ENCODE results near the gene TMEM143. TPM values are rescaled to one million over a fixed set of nuclear protein-coding genes. Genes with fewer than 3 reads are reported as not detected.

The TMEM143 gene
- total RNA-seq, 1 experiment from 2014 or later: 6.6 TPM

DNA sequence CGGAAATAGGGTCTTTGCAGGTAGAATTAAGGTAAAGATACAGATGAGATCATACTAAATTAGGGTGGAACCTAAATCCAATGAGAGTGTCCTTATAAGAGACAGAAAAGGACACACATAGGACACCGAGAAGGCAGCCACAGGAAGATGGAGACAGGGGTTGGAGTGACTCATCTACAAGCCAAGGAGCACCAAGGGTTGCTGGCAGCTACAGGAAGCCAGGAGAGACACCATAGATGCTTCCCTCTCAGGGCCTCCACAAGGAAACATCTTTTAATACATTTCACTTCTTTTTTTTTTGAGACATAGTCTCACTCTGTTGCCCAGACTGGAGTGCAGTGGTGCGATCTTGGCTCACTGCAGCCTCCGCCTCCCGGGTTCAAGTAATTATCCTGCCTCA is 10.1 kb downstream of the TMEM143 start:
- no peak overlapping the region for H3K27ac ChIP-seq (ENCODE audit: low read length)
- in situ Hi-C loops (cut with HindIII; ENCODE audit: low pct_unique_long_range_greater_than_20kb, low sequenced_read_pairs) (no loop called here), intact Hi-C loops (cut with micrococcal nuclease; ENCODE audit: unreplicated experiment) (no loop called here)
- TF ChIP-seq SIN3A (IDR thresholded peaks at IDR 0.05; ENCODE audit: borderline replicate concordance, insufficient read depth, low read depth, low read length): no peak
- peaks cover 3% of the 10 kb centered on the region for H3K4me1 ChIP-seq (ENCODE audit: control insufficient read depth, insufficient read depth, low read length)
- ChIA-PET POLR2A (no interaction called here), CTCF (no interaction called here)
- no peaks in the 10 kb centered on the region for H3K9me3 ChIP-seq (ENCODE audit: control insufficient read depth, insufficient read depth, low read depth, low read length)
- no TSS peak for BruUV-seq (replicated peaks)
- no peaks in the 10 kb centered on the region for H3K36me3 ChIP-seq (ENCODE audit: control insufficient read depth, insufficient read depth, low read length)
- DNase-seq (ENCODE audit: low read depth, low spot score) (no peak), ATAC-seq (no peak)
- H3K4me3 ChIP-seq (ENCODE audit: low read depth in 2 of 2, low read length in 2 of 2): no peak overlapping the region
- no peaks in the 10 kb centered on the region for H3K27me3 ChIP-seq (ENCODE audit: control insufficient read depth, insufficient read depth, low read length)

DNA sequence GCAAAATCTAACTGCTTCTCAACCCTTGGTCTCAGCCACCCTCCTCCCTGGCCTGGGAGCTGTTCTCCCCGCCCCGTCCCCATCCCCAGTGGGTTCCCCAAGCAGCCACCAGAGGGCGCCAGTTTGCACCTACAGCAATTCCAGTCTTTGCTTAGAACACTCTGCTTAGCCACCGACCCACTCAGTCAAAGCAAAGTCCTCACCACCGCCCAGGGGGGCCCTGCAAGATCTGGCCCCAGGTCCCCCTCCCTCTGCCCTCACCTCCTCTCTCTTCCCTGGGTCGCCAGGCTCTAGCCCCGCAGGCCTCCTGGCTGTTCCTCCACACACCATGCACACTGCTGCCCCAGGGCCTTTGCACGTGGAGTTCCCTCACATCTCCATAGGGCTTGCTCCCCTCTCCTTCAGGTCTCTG is 12.4 kb downstream of the TMEM143 start:
- no TSS peak for BruUV-seq (replicated peaks)
- TF ChIP-seq TCF7L2 (IDR thresholded peaks at IDR 0.05; ENCODE audit: low read depth, low read length) (no peak), CTCF (IDR thresholded peaks at IDR 0.05) (peak; percentile 86)
- Histone ChIP-seq H3K27me3 (ENCODE audit: control insufficient read depth, insufficient read depth, low read length) (no peaks in the 10 kb centered on the region), H3K9me3 (ENCODE audit: control insufficient read depth, insufficient read depth, low read depth, low read length) (no peaks in the 10 kb centered on the region), H3K4me1 (ENCODE audit: control insufficient read depth, insufficient read depth, low read length) (peaks cover 3% of the 10 kb centered on the region), H3K27ac (ENCODE audit: low read length) (no peak overlapping the region), H3K4me3 (ENCODE audit: low read depth in 2 of 2, low read length in 2 of 2) (no peak overlapping the region), H3K36me3 (ENCODE audit: control insufficient read depth, insufficient read depth, low read length) (no peaks in the 10 kb centered on the region)
- ChIA-PET POLR2A (no interaction called here), CTCF (no interaction called here)
- in situ Hi-C loops (cut with HindIII; ENCODE audit: low pct_unique_long_range_greater_than_20kb, low sequenced_read_pairs): no loop called here
- DNase-seq (ENCODE audit: low read depth, low spot score) (no peak), ATAC-seq (peak; percentile 77)
- intact Hi-C loops (cut with micrococcal nuclease; ENCODE audit: unreplicated experiment): no loop called here

DNA sequence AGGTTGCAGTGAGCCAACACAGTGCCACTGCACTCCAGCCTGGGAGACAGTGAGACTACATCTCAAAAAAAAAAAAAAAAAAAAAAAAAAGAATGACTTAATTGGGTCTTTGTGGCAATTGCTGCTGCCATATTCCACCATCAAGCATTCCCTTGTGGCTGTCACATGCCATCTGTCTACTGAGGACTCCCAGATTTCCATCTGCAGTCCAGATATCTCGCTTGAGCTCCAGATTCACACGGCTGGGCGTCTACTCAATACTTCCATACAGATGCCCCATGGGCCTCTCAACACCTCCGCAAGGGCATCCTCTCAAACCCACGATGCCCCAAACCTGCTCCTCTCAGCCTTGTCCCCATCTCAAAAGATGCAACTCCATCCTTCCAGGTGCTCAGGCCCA is 12.9 kb downstream of the TMEM143 start:
- H3K36me3 ChIP-seq (ENCODE audit: control insufficient read depth, insufficient read depth, low read length): no peaks in the 10 kb centered on the region
- H3K27me3 ChIP-seq (ENCODE audit: control insufficient read depth, insufficient read depth, low read length): no peaks in the 10 kb centered on the region
- H3K4me1 ChIP-seq (ENCODE audit: control insufficient read depth, insufficient read depth, low read length): peaks cover 3% of the 10 kb centered on the region
- no peak for TF ChIP-seq POLR2AphosphoS5 (IDR thresholded peaks at IDR 0.05; ENCODE audit: low read depth, low read length)
- no peak for TF ChIP-seq TCF7L2 (IDR thresholded peaks at IDR 0.05; ENCODE audit: low read depth, low read length)
- no peak for TF ChIP-seq SIN3A (IDR thresholded peaks at IDR 0.05; ENCODE audit: borderline replicate concordance, insufficient read depth, low read depth, low read length)
- no peak for TF ChIP-seq REST (IDR thresholded peaks at IDR 0.05; ENCODE audit: insufficient read depth in 1 of 2, low read depth in 2 of 2, low read length in 1 of 2)
- no peak for TF ChIP-seq CTCF (IDR thresholded peaks at IDR 0.05)
- H3K4me3 ChIP-seq (ENCODE audit: low read depth in 2 of 2, low read length in 2 of 2): no peak overlapping the region
- POLR2A ChIA-PET: no interaction called here
- DNase-seq (ENCODE audit: low read depth, low spot score): no peak
- no peak overlapping the region for H3K27ac ChIP-seq (ENCODE audit: low read length)
- no peak for ATAC-seq
- in situ Hi-C loops (cut with HindIII; ENCODE audit: low pct_unique_long_range_greater_than_20kb, low sequenced_read_pairs) (no loop called here), intact Hi-C loops (cut with micrococcal nuclease; ENCODE audit: unreplicated experiment) (no loop called here)
- no TSS peak for BruUV-seq (replicated peaks)
- CTCF ChIA-PET: no interaction called here
- H3K9me3 ChIP-seq (ENCODE audit: control insufficient read depth, insufficient read depth, low read depth, low read length): no peaks in the 10 kb centered on the region
